Small intestine (tissue), 7 donors: ENCODE data around the gene METTL24. TPM values are rescaled to one million over a fixed set of nuclear protein-coding genes. Genes with fewer than 3 reads are reported as not detected.

Experiments
- DNase-seq, 2 donors: peaks; one replicate each; pipeline versions ENCODE4 v3.0.0 to v3.0.0-alpha.2; 2013
- FAIRE-seq: peaks from 2 replicates; lab custom pipeline; 2012; peaks lifted over from hg19 to GRCh38; lab: Jason Lieb, UNC
- H3K27ac ChIP-seq, 3 donors: one replicate each; pipeline ENCODE4 v1.5.1; 2013; ENCODE audit warnings: low read length in 2 of 3, mild to moderate bottlenecking in 2 of 3, control low read depth in 1 of 3, inconsistent platforms in 1 of 3, low read depth in 1 of 3, moderate library complexity in 1 of 3
- H3K27me3 ChIP-seq, 3 donors: one replicate each; pipeline ENCODE4 v1.6.1; 2013; ENCODE audit warnings: low read length in 3 of 3, inconsistent platforms in 1 of 3; ENCODE audit not compliant: control insufficient read depth in 3 of 3, insufficient read depth in 3 of 3
- H3K36me3 ChIP-seq, 3 donors: one replicate each; pipeline ENCODE4 v1.6.1; 2013; ENCODE audit warnings: low read length in 3 of 3, inconsistent platforms in 1 of 3, low read depth in 1 of 3, mild to moderate bottlenecking in 1 of 3, moderate library complexity in 1 of 3; ENCODE audit not compliant: control insufficient read depth in 3 of 3, insufficient read depth in 2 of 3
- H3K4me1 ChIP-seq, 3 donors: one replicate each; pipeline ENCODE4 v1.6.1; 2013; ENCODE audit warnings: low read length in 2 of 3, inconsistent platforms in 1 of 3, low read depth in 1 of 3, mild to moderate bottlenecking in 1 of 3, moderate library complexity in 1 of 3; ENCODE audit not compliant: control insufficient read depth in 3 of 3, insufficient read depth in 2 of 3
- H3K4me3 ChIP-seq, 3 donors: one replicate each; pipeline ENCODE4 v1.5.1; 2013; ENCODE audit warnings: low read length in 3 of 3, control low read depth in 1 of 3, inconsistent platforms in 1 of 3, low read depth in 1 of 3, mild to moderate bottlenecking in 1 of 3, moderate library complexity in 1 of 3
- H3K9me3 ChIP-seq, 2 donors: one replicate each; pipeline ENCODE4 v1.6.1; 2013; ENCODE audit warnings: low read depth in 1 of 2, low read length in 1 of 2; ENCODE audit not compliant: control insufficient read depth in 2 of 2, insufficient read depth in 1 of 2
- WGBS, 3 donors: extraction: QIAGEN DNeasy Blood & Tissue Kit; methylation state at CpG; one replicate each; pipeline ENCODE4 v1.1.7; 2013; 5-methylcytosine and 5-hydroxymethylcytosine counted together
- polyA plus RNA-seq, 4 donors: library from polyadenylated mRNA; stranded (reverse) in 3 of 4; unstranded in 1 of 4; fragments of 200-250 nt in 3 of 4; fragments of 120-200 nt in 1 of 4; gene quantifications; one replicate each; pipeline versions ENCODE4 v1.2.1 to v1.2.3, GENCODE V29; 2013
- donor health status: healthy with polysubstance abuse.
- donor health status: control.
- donor health status: control.
- donor health status: Bipolar disorder and iron deficiency.
- donor health status: healthy.

METTL24 gene
- polyA plus RNA-seq, 4 donors, result 0.66 to 1.1 TPM; not detected in 2

DNA sequence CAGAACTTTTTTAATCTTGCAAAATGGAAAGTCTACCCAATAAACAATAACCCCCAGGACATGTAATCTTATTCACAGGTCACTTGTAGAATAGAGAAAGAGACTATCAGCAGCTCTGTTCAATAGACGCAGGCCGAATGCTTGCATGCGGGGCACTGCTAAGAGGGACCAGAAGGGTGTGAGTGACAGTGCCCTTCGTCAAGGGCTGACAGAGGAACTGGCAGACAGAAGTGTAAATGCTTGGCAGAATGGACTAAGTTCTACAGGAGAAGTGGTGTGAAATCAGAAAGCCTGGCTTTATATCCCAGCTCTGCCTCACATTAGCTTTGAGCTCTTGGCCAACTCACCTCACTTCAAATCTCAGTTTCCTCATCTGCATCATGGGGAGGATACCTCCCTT lies 36.3 kb upstream of the METTL24 start:
- 94 to 97% (median 96%) methylated on average over 4 of the region's 4 CpGs for WGBS, 3 donors
- Histone ChIP-seq H3K27me3 (no peaks in the 10 kb centered on the region), H3K27ac (no peak overlapping the region), H3K4me1 (peaks cover 0 to 2% (median 0%) of the 10 kb centered on the region in 3 donors), H3K4me3 (no peak overlapping the region), H3K36me3 (no peaks in the 10 kb centered on the region), H3K9me3 (no peaks in the 10 kb centered on the region)
- no peak for FAIRE-seq
- no peak for DNase-seq

DNA sequence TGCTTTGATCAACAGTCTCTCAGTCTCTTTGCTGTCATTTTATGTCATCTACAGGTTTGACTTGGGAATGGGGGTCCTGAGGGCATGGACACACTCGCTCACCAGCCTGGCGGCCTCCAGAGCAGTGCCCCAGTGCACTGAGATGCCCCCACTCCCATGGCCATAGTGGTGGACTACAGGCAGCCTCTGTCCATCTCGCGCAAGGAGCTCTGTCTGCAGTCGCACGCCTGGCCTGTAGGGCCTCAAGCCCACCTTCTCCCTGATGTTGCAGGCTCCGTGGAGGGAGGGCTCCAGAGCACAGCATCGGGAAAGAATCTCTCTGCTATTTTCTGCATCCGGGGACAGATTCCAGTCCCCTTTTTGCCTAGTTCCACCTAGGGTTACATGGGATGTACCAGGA lies 34.6 kb upstream of the METTL24 start:
- DNase-seq (no peak), FAIRE-seq (no peak)
- H3K4me3 ChIP-seq, result no peak overlapping the region
- 79 to 87% (median 84%) methylated on average over 9 of the region's 9 CpGs for WGBS, 3 donors
- no peaks in the 10 kb centered on the region for H3K36me3 ChIP-seq
- H3K27me3 ChIP-seq, result no peaks in the 10 kb centered on the region
- peaks cover 0 to 2% (median 0%) of the 10 kb centered on the region in 3 donors for H3K4me1 ChIP-seq
- H3K27ac ChIP-seq, result no peak overlapping the region
- H3K9me3 ChIP-seq, result no peaks in the 10 kb centered on the region

- no peaks in the 10 kb centered on the region for H3K36me3 ChIP-seq
- DNase-seq, result no peak
- H3K4me3 ChIP-seq, result no peak overlapping the region
- FAIRE-seq, result no peak
- H3K27ac ChIP-seq, result no peak overlapping the region
- no peaks in the 10 kb centered on the region for H3K9me3 ChIP-seq
- 20 to 30% (median 25%) methylated on average over 2 of the region's 2 CpGs for WGBS, 3 donors
- H3K27me3 ChIP-seq, result no peaks in the 10 kb centered on the region
- H3K4me1 ChIP-seq, result peaks cover 0 to 2% (median 0%) of the 10 kb centered on the region in 3 donors
These were observed 32.3 kb upstream of the METTL24 start for GRCh38 chr6:110390404-110390803.

- FAIRE-seq, result no peak
- H3K27ac ChIP-seq, result no peak overlapping the region
- peak in 1 of 2 donors; percentile 5 for DNase-seq
- WGBS, 3 donors, result 67 to 83% (median 69%) methylated on average over 4 of the region's 4 CpGs
- H3K4me1 ChIP-seq, result peaks cover 0 to 2% (median 0%) of the 10 kb centered on the region in 3 donors
- no peak overlapping the region for H3K4me3 ChIP-seq
- no peaks in the 10 kb centered on the region for H3K27me3 ChIP-seq
- H3K9me3 ChIP-seq, result no peaks in the 10 kb centered on the region
- no peaks in the 10 kb centered on the region for H3K36me3 ChIP-seq
These were observed 31.7 kb upstream of the METTL24 start for GRCh38 chr6:110389689-110390382.

- DNase-seq (no peak), FAIRE-seq (no peak)
- Histone ChIP-seq H3K4me1 (peaks cover 0 to 2% (median 0%) of the 10 kb centered on the region in 3 donors), H3K9me3 (no peaks in the 10 kb centered on the region), H3K27me3 (no peaks in the 10 kb centered on the region), H3K27ac (no peak overlapping the region), H3K36me3 (no peaks in the 10 kb centered on the region), H3K4me3 (no peak overlapping the region)
- WGBS, 3 donors, result 83 to 91% (median 85%) methylated on average over 2 of the region's 2 CpGs
These were observed 29.8 kb upstream of the METTL24 start for GRCh38 chr6:110387986-110388385.

DNA sequence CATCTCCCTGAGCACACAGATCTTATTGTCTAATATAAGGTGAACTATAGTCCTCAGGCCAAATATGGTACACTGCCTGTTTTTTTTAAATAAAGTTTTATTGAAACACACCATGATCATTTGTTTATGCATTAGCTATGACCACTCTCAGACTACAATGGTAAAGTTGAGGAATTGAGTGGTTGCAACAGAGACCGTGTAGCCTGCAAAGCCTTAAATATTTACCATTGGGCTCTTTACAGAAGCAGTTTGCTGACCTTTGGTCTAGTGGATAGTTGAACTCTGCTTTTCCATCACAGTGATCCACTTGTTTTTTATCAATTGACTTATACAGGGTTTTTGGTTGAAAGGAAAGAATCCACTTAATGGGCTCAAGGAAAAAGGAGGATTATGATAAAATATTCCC lies 27.3 kb upstream of the METTL24 start:
- FAIRE-seq, result no peak
- no peaks in the 10 kb centered on the region for H3K36me3 ChIP-seq
- no peak overlapping the region for H3K27ac ChIP-seq
- H3K4me3 ChIP-seq, result no peak overlapping the region
- WGBS, 3 donors, result 69 to 84% (median 73%) methylated on average over 1 of the region's 1 CpG
- H3K27me3 ChIP-seq, result no peaks in the 10 kb centered on the region
- H3K9me3 ChIP-seq, result no peaks in the 10 kb centered on the region
- no peak for DNase-seq
- peaks cover 0 to 2% (median 0%) of the 10 kb centered on the region in 3 donors for H3K4me1 ChIP-seq

DNA sequence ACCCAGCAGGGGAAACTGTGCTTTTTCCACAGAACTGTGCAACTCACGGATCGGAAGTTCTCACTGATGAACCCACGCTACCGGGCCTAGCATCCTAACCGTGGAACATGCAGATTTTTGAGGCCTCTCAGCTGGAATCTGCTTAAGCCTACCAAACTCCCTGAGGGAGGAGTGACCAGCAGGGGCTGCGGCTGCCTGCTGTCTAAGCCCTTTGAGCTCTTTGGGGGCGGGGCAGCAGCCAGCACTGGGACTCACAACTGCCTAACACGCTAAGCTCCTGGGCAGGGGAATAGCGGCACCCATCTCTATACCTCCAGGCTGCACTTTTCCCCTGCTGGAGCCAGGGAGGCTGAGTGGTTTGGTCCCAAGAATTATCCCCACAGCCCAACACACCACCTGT lies 20.4 kb upstream of the METTL24 start:
- DNase-seq (no peak), FAIRE-seq (no peak)
- Histone ChIP-seq H3K27ac (no peak overlapping the region), H3K4me3 (no peak overlapping the region), H3K4me1 (no peaks in the 10 kb centered on the region), H3K27me3 (no peaks in the 10 kb centered on the region), H3K9me3 (no peaks in the 10 kb centered on the region), H3K36me3 (no peaks in the 10 kb centered on the region)
- WGBS, 3 donors, result 79 to 91% (median 85%) methylated on average over 9 of the region's 9 CpGs

DNA sequence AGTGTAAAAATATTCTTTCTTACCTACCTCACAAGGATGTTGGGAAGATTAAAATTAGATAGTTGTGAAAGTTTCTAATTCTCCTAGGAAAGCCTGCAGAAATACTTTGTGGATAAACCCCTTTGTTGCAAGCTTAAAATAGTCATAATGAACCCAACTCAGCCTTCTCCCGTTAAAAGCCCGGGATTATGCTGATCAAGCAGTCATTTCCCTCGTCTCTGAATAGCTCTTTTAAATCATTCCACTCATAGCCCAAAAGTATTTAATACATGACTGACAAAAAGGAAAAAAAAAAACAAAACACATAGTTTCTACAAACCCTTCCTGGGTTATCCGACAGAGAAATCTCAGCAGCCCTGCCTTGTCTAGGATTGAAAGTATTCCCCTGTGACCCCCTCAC lies 10.9 kb upstream of the METTL24 start:
- Histone ChIP-seq H3K27me3 (no peaks in the 10 kb centered on the region), H3K27ac (no peak overlapping the region), H3K4me3 (no peak overlapping the region), H3K36me3 (no peaks in the 10 kb centered on the region), H3K4me1 (peaks cover 0 to 2% (median 0%) of the 10 kb centered on the region in 3 donors), H3K9me3 (no peaks in the 10 kb centered on the region)
- no peak for FAIRE-seq
- 59 to 61% (median 60%) methylated on average over 4 of the region's 4 CpGs for WGBS, 3 donors
- DNase-seq, result no peak

DNA sequence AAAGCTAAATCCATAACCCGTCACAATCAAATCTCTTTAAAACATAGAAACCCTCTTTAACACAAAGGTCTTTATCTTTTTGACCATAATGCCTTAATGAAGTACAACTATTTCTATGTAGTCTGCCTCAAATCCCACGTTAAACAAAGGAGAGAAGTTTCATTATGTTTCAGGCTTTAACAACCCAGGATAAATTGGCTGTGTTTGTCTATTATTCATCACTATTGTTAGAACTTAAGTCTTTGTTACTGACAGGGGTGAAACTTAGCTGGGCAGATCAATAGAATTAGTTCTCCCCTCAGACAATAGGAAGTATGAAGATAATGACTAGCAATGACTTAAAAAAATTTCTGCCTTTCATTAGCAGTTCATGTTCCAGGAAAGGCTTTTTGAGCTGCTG lies 10.1 kb upstream of the METTL24 start:
- 55 to 74% (median 65%) methylated on average over 2 of the region's 2 CpGs for WGBS, 3 donors
- H3K36me3 ChIP-seq, result no peaks in the 10 kb centered on the region
- H3K4me3 ChIP-seq, result no peak overlapping the region
- H3K27ac ChIP-seq, result no peak overlapping the region
- H3K9me3 ChIP-seq, result no peaks in the 10 kb centered on the region
- FAIRE-seq (no peak), DNase-seq (no peak)
- H3K27me3 ChIP-seq, result no peaks in the 10 kb centered on the region
- peaks cover 0 to 2% (median 0%) of the 10 kb centered on the region in 3 donors for H3K4me1 ChIP-seq
